ENCODE data around the gene ELAVL1. TPM values are rescaled to one million over a fixed set of nuclear protein-coding genes. Genes with fewer than 3 reads are reported as not detected.

ELAVL1 gene
- polyA plus RNA-seq, 1 experiment: 44.7 TPM

GRCh38 chr19:7926021-7926726, 79.3 kb downstream of the ELAVL1 start, which contains the start of gene CTXN1:
TSS of gene CTXN1 (minus strand) at chr19:7926135. CDS start at chr19:7925538, 597 bp downstream.
- H3K4me3 ChIP-seq (ENCODE audit: low read depth, low read length): peak within 1 kb of the TSS; percentile 57
- peak; percentile 7; the same call in 1 of the 2 replicates for TF ChIP-seq CTCF (IDR thresholded peaks at IDR 0.05; ENCODE audit: low read depth, low read length)
- ChIA-PET CTCF (interaction anchor here (1.5 kb wide), 1 partner anchor 18 kb away, joined by 3 read pairs; no protein-coding TSS in a partner anchor), POLR2A (no interaction called here)
- no peaks in the 10 kb centered on the region for H3K9me3 ChIP-seq (ENCODE audit: control insufficient read depth, insufficient read depth, low read length)
- H3K27ac ChIP-seq (ENCODE audit: low read depth, low read length): no peak within 1 kb of the TSS
- no peaks in the 10 kb centered on the region for H3K27me3 ChIP-seq (ENCODE audit: control insufficient read depth, insufficient read depth, low read length)
- DNase-seq (ENCODE audit: low read depth, low spot score): no peak

GRCh38 chr19:7925171-7925851, 80.1 kb downstream of the ELAVL1 start:
- no peaks in the 10 kb centered on the region for H3K27me3 ChIP-seq (ENCODE audit: control insufficient read depth, insufficient read depth, low read length)
- ChIA-PET POLR2A (no interaction called here), CTCF (no interaction called here)
- TF ChIP-seq CTCF (IDR thresholded peaks at IDR 0.05; ENCODE audit: low read depth, low read length): peak; percentile 79
- no peak for DNase-seq (ENCODE audit: low read depth, low spot score)
- peak overlapping the region; percentile 50 for H3K4me3 ChIP-seq (ENCODE audit: low read depth, low read length)
- H3K9me3 ChIP-seq (ENCODE audit: control insufficient read depth, insufficient read depth, low read length): no peaks in the 10 kb centered on the region
- no peak overlapping the region for H3K27ac ChIP-seq (ENCODE audit: low read depth, low read length)

GRCh38 chr19:7924651-7925170, 80.7 kb downstream of the ELAVL1 start:
- Histone ChIP-seq H3K9me3 (ENCODE audit: control insufficient read depth, insufficient read depth, low read length) (no peaks in the 10 kb centered on the region), H3K27ac (ENCODE audit: low read depth, low read length) (no peak overlapping the region), H3K27me3 (ENCODE audit: control insufficient read depth, insufficient read depth, low read length) (no peaks in the 10 kb centered on the region), H3K4me3 (ENCODE audit: low read depth, low read length) (no peak overlapping the region; the same call in 1 of the 2 replicates)
- CTCF ChIA-PET: interaction anchor here (0.7 kb wide), 1 partner anchor 429 kb away, joined by 10 read pairs; no protein-coding TSS in a partner anchor
- no peak for DNase-seq (ENCODE audit: low read depth, low spot score)
- no peak for TF ChIP-seq CTCF (IDR thresholded peaks at IDR 0.05; ENCODE audit: low read depth, low read length)
- POLR2A ChIA-PET: interaction anchor here (0.6 to 1.0 kb wide), 2 partner anchors 21 to 47 kb away, joined by 3 to 9 read pairs; partner anchors contain the start of gene MAP2K7

- Histone ChIP-seq H3K27ac (ENCODE audit: low read depth, low read length) (no peak overlapping the region), H3K4me3 (ENCODE audit: low read depth, low read length) (no peak overlapping the region), H3K9me3 (ENCODE audit: control insufficient read depth, insufficient read depth, low read length) (no peaks in the 10 kb centered on the region), H3K27me3 (ENCODE audit: control insufficient read depth, insufficient read depth, low read length) (no peaks in the 10 kb centered on the region)
- DNase-seq (ENCODE audit: low read depth, low spot score): no peak
- ChIA-PET POLR2A (interaction anchor here (0.6 to 1.0 kb wide), 2 partner anchors 21 to 47 kb away, joined by 3 to 9 read pairs; partner anchors contain the start of gene MAP2K7), CTCF (interaction anchor here (0.7 kb wide), 1 partner anchor 429 kb away, joined by 10 read pairs; no protein-coding TSS in a partner anchor)
- TF ChIP-seq CTCF (IDR thresholded peaks at IDR 0.05; ENCODE audit: low read depth, low read length): no peak
These were observed 81.2 kb downstream of the ELAVL1 start for GRCh38 chr19:7924241-7924640.
